ENCODE results near the gene AMH. TPM values are rescaled to one million over a fixed set of nuclear protein-coding genes. Genes with fewer than 3 reads are reported as not detected.

Gene AMH
- total and polyA plus RNA-seq, 2 of the 13 experiments (the other 11 are each of a cell fraction or from before 2014, with no cell fraction given) = 0.03 to 0.18 TPM

DNA sequence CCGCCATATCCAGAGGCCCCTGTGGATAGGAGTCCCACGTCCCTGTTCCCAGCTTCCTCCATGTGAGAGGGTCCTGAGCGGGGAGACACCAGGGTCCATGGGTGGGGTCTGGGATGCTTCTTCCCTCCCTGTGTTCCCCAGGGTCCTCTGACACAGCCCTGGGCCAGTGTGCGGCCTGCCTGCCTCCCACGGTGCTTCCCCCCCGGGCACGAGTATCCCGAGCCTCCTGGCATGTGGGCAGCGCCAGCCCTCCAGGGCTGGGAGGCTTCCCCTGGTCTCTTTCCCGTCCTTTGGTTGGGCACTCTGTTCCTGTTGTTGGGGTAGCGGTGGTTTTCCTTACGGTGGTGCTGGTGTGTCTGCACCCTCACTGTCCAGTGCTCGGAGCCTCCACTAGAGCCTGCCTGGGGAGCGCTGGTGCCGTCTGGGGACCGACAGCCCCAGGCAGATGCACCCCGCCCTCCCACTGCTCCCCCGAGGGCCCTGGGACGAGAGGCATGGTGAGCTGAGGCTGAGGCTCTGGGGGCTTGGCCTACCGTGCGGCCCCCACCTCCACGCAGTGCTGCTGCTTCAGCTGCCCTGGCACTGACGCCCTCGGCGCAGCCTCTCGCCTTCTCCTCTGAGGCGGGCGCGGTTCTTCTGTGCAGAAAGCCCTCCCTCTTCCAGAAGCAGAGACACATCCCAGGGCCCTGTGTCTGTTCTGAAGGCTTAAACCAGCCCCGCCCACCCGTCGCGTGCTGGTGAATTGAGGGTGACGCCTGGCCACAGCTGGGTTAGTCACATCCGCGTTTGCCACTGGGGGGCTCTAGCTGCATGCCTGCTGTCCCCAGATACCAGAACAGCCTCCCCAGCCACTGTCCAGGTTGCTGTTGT is 40.9 kb upstream of the AMH start:
- H3K27me3 ChIP-seq (ENCODE audit: control insufficient read depth in 1 of 2, insufficient read depth in 2 of 2, low read length in 2 of 2) = no peaks in the 10 kb centered on the region
- DNase-seq (ENCODE audit: low spot score) (no peak), ATAC-seq (no peak), FAIRE-seq (no peak)
- H3K4me3 ChIP-seq (replicated peaks in 1 of 3; ENCODE audit: insufficient read depth in 1 of 3, low read depth in 2 of 3, low read length in 3 of 3) = no peak overlapping the region
- POLR2A ChIA-PET = no interaction called here
- no peaks in the 10 kb centered on the region for H3K9me3 ChIP-seq (ENCODE audit: low read length)
- 100% methylated on average over 6 of the region's 36 CpGs for WGBS (ENCODE audit: low lambda C conversion rate)
- TF ChIP-seq TBP (CRISPR knock-in tag; IDR thresholded peaks at IDR 0.05) (no peak), IKZF4 (CRISPR knock-in tag; IDR thresholded peaks at IDR 0.05; ENCODE audit: borderline replicate concordance, low read depth, not compliant biosample characterization) (no peak), STAG1 (CRISPR knock-in tag; IDR thresholded peaks at IDR 0.05) (peak; percentile 37; the same call in 1 of the 2 replicates), CEBPZ (IDR thresholded peaks at IDR 0.05; ENCODE audit: low read length) (no peak), MED8 (CRISPR knock-in tag; IDR thresholded peaks at IDR 0.05; ENCODE audit: insufficient replicate concordance) (no peak), ZNF367 (CRISPR knock-in tag; IDR thresholded peaks at IDR 0.05; ENCODE audit: borderline replicate concordance) (no peak)
- TF ChIP-seq, protein P1, sequence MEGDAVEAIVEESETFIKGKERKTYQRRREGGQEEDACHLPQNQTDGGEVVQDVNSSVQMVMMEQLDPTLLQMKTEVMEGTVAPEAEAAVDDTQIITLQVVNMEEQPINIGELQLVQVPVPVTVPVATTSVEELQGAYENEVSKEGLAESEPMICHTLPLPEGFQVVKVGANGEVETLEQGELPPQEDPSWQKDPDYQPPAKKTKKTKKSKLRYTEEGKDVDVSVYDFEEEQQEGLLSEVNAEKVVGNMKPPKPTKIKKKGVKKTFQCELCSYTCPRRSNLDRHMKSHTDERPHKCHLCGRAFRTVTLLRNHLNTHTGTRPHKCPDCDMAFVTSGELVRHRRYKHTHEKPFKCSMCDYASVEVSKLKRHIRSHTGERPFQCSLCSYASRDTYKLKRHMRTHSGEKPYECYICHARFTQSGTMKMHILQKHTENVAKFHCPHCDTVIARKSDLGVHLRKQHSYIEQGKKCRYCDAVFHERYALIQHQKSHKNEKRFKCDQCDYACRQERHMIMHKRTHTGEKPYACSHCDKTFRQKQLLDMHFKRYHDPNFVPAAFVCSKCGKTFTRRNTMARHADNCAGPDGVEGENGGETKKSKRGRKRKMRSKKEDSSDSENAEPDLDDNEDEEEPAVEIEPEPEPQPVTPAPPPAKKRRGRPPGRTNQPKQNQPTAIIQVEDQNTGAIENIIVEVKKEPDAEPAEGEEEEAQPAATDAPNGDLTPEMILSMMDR (CRISPR knock-in tag; IDR thresholded peaks at IDR 0.05) = peak; percentile 55
- TF ChIP-seq, protein P2, sequence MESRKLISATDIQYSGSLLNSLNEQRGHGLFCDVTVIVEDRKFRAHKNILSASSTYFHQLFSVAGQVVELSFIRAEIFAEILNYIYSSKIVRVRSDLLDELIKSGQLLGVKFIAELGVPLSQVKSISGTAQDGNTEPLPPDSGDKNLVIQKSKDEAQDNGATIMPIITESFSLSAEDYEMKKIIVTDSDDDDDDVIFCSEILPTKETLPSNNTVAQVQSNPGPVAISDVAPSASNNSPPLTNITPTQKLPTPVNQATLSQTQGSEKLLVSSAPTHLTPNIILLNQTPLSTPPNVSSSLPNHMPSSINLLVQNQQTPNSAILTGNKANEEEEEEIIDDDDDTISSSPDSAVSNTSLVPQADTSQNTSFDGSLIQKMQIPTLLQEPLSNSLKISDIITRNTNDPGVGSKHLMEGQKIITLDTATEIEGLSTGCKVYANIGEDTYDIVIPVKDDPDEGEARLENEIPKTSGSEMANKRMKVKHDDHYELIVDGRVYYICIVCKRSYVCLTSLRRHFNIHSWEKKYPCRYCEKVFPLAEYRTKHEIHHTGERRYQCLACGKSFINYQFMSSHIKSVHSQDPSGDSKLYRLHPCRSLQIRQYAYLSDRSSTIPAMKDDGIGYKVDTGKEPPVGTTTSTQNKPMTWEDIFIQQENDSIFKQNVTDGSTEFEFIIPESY (CRISPR knock-in tag; IDR thresholded peaks at IDR 0.05) = peak; percentile 46; the same call in 1 of the 2 replicates
- TF ChIP-seq, protein P3, sequence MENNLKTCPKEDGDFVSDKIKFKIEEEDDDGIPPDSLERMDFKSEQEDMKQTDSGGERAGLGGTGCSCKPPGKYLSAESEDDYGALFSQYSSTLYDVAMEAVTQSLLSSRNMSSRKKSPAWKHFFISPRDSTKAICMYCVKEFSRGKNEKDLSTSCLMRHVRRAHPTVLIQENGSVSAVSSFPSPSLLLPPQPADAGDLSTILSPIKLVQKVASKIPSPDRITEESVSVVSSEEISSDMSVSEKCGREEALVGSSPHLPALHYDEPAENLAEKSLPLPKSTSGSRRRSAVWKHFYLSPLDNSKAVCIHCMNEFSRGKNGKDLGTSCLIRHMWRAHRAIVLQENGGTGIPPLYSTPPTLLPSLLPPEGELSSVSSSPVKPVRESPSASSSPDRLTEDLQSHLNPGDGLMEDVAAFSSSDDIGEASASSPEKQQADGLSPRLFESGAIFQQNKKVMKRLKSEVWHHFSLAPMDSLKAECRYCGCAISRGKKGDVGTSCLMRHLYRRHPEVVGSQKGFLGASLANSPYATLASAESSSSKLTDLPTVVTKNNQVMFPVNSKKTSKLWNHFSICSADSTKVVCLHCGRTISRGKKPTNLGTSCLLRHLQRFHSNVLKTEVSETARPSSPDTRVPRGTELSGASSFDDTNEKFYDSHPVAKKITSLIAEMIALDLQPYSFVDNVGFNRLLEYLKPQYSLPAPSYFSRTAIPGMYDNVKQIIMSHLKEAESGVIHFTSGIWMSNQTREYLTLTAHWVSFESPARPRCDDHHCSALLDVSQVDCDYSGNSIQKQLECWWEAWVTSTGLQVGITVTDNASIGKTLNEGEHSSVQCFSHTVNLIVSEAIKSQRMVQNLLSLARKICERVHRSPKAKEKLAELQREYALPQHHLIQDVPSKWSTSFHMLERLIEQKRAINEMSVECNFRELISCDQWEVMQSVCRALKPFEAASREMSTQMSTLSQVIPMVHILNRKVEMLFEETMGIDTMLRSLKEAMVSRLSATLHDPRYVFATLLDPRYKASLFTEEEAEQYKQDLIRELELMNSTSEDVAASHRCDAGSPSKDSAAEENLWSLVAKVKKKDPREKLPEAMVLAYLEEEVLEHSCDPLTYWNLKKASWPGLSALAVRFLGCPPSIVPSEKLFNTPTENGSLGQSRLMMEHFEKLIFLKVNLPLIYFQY (CRISPR knock-in tag; IDR thresholded peaks at IDR 0.05; ENCODE audit: borderline replicate concordance) = no peak
- H3K4me2 ChIP-seq (ENCODE audit: low read depth, low read length) = no peak overlapping the region
- H2AFZ ChIP-seq (ENCODE audit: low read length) = no peak overlapping the region
- no peak overlapping the region for H3K27ac ChIP-seq (ENCODE audit: extremely low read length, insufficient read depth, low read length)
- peaks cover 4% of the 10 kb centered on the region for H3K79me2 ChIP-seq (ENCODE audit: insufficient read depth, low read length)
- CTCF ChIA-PET (ENCODE audit: low intra/inter-chr PET ratio, low total read pairs) = no interaction called here
- peaks cover 33 to 77% of the 10 kb centered on the region in 2 experiments for H3K36me3 ChIP-seq (replicated peaks in 1 of 2; ENCODE audit: control insufficient read depth in 1 of 2, insufficient read depth in 2 of 2, low read length in 2 of 2)
- in situ Hi-C loops (cut with HindIII; ENCODE audit: extremely low pct_ligation_motif_present, low pct_unique_long_range_greater_than_20kb) (no loop called here), intact Hi-C loops (cut with micrococcal nuclease; ENCODE audit: unreplicated experiment) (no loop called here)
- H3K4me1 ChIP-seq (ENCODE audit: insufficient read depth, low read length) = peaks cover 22% of the 10 kb centered on the region
- no TSS peak for BruUV-seq (replicated peaks)
- H3K9ac ChIP-seq (ENCODE audit: insufficient read depth, low read depth, low read length) = no peak overlapping the region
- H4K20me1 ChIP-seq (ENCODE audit: insufficient read depth, low read length) = no peaks in the 10 kb centered on the region

Data from HepG2 (cell line).